NCI-H345 (cell line): ENCODE results near the gene APC2.
"Not testable (repeated sequence)": the region's sequence is repeated elsewhere in the genome, so short reads cannot be mapped to it uniquely, and the experiment has no call there.

Experiments used
- DNase-seq: peaks from one replicate; lab custom pipeline; 2025; lab: John Stamatoyannopoulos, UW

Gene APC2

GRCh38 chr19:1416014-1416841 is 33.7 kb upstream of the APC2 start:
- DNase-seq = no peak

DNA sequence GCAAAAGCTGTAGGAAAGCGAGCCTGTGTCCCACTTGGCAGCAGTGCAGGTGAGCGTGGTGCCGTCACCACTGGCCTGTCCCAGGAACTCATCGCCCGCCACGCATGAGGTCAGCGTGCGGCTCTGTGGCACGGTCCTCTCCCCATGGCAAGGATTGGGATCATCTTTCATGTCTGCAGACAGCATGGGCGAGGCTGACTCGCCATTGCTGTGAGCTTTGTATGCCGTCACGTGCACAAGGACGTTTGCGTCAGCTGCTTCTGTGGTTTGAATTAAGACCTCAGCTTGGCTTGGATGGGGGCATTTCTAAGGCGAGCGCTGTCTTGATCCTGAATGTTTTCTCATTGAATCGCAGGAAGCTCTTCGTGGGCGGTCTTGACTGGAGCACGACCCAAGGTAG is 32.8 kb upstream of the APC2 start:
- no peak for DNase-seq

DNA sequence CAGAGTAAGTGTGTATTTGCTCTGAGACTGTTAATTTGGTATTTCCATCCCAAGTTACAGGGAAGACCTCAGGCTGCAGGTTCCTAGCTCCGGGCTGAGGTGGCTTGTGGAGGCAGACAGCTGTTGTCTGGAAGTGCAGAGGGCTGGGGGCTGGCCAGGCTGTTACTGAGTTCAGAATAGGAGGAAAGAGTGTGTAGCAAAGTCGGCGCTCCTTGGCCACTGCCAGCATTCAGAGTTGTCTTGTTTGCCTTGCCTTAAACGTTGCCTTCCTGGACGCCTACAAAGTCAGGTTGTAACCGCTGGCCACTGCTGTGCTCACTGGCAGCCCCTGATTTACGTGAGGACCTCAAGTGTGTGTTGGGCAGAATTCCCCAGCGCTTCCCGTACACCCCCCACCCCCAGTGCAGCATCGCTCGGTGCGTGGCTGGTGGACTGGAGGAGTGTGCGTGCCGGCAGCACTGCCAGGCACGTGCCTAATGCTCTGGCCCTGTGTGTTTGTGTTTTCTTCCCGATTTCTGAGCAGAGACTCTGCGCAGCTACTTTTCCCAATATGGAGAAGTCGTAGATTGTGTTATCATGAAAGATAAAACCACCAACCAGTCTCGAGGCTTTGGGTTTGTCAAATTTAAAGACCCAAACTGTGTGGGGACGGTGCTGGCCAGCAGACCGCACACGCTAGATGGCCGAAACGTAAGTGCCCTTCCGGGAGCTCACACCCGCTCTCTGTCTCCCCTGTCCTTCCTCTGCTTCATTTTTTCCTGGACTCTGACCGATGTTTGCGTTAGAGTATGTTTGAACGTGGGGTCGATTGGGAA is 32.0 kb upstream of the APC2 start:
- DNase-seq = no peak

GRCh38 chr19:1418496-1418775 is 31.5 kb upstream of the APC2 start:
- DNase-seq = no peak

DNA sequence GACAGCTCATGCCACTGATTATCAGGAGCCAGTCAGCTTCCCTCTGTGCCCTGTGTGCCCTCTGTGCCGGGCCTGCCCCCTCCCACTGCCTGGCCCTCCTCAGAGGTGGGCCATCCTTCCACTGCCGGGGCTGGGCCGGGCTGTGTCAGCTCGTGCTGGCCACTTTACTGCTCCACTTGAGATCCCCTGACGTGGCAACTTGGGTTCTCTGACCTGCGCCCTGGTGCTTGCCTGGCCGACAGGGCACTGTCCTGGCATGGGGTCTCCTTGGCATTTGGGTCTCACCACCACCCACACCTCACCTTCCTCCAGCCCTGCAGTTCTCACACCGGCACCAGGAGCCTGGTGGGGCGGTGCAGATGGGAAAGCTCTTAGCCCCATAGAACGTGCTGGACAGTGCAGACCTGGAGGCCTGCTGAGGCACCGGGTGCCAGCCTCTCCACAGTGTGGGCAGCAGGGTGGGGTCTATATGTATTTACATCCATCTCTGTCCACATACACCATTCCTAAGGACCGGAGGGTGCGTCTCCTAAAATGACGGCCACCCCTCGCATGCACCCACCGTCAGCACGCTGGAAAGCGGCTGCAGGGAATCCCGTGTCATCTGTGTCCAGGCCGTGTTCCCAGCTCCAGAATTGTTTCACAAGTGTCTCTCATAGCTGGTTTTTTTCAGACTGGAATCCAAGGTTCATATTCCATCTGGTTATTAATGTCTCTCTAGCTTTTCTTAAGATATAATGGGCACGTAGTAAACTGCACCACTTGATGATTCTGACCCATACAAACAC is 30.8 kb upstream of the APC2 start:
- DNase-seq = no peak

DNA sequence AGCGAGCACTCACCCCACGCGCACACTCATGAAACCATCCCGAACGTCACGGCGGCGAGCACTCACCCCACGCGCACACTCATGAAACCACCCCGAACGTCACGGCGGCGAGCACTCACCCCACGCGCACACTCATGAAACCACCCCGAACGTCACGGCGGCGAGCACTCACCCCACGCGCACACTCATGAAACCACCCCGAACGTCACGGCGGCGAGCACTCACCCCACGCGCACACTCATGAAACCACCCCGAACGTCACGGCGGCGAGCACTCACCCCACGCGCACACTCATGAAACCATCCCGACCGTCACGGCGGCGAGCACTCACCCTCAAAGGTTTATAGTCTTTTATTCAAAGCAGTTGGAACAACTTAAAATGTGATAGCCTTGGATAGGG is 29.8 kb upstream of the APC2 start:
- not testable (repeated sequence) for DNase-seq

GRCh38 chr19:1420590-1420989 is 29.3 kb upstream of the APC2 start:
- DNase-seq = no peak

DNA sequence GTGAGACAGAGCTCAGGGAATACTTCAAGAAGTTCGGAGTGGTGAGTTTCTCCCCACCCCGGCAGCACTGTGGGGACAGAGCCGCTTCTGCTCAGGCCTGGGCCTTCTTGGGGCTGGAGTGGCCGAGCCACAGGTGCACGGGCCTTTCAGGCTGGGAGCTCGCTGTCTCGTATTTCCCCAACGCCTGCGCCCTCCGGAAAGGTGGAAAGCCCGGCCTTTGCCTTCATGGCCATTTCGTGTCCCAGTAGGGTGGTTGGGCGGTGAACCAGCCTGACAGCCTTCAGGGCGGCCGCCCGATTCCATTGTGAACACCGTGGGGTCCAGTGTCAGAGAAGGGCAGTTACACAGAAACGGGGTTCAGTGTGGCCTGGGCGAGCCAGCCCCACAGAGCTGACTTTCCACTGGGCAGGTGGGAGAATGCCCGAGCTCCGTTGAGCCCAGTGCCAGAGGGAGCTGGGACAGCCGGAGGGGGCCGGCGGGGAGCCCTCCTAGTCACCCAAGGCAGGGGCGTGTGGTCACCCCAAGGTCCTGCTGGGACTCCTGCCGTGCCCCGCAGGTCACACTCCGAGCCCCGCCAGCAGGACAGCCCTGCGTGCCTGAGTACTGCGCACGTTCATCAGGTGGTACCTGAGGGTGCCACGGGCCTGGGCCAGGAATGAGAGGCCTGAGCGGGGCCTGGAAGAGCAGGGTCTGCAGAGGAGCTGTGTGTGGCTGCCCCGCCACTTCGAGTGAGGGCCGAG is 28.5 kb upstream of the APC2 start:
- DNase-seq = no peak

- no peak for DNase-seq
These were observed 28.0 kb upstream of the APC2 start for GRCh38 chr19:1421958-1422305.

- DNase-seq = no peak
These were observed 27.6 kb upstream of the APC2 start for GRCh38 chr19:1422360-1422759.

DNA sequence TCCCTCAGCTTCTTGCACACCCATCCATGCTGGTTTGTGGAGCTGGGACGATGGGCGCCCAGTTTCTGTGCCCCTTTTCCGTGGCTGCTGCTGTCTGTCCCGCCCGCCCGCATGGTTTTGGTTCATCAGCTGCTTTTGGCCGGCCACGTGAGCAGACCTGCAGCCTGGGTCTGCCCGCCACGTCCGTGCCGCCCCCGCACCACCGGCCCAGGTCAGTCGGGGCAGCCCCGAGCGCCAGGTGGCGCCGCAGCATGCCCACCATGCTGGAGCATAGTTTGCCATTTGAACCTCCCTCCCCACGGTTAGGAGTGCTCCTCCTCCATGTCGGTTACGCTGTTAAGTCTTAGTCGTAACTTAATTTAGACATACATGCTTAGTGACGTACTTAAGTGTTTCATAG is 27.0 kb upstream of the APC2 start:
- no peak for DNase-seq

GRCh38 chr19:1423436-1424191 is 26.3 kb upstream of the APC2 start:
- no peak for DNase-seq

- no peak for DNase-seq
These were observed 25.5 kb upstream of the APC2 start for GRCh38 chr19:1424192-1424955.

GRCh38 chr19:1425102-1425837 is 24.7 kb upstream of the APC2 start:
- DNase-seq = no peak

DNA sequence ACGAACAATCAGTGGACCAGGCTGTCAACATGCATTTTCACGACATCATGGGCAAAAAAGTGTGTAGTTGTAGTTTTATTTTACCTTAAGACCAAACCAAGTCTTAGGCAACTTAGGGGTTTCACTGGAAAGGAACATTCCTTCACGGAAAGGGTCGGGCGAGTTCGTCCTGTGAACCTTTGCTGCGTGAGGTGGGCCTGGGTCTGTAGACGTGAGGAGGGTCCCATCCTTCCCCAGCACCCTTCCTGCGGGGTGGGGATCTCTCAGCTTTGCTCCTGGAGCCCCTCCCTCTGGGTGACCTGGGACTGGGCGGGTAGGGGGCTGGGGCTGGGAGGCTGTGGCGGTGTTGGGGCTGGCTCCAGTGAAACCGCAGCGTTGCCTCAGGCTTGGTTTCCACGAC is 24.0 kb upstream of the APC2 start:
- no peak for DNase-seq

DNA sequence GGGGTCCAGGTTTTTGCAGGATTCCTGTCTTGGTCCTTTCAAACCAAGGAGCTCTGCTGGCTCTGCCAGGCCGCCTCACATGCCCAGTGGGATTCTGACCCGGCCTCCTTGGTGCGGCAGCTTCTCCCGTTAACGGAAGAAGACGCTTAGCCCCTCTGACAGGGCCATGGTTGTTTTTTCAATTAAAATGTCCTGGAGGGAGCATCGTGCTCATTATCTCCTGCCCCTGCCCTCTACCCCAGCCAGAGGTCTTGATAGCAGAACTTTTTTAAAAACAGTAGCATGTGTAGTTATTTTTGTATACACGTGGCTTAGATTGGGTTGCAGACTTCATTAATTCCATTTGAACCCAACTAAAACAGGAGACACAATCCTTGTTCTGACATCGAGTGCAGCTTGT is 23.2 kb upstream of the APC2 start:
- no peak for DNase-seq

DNA sequence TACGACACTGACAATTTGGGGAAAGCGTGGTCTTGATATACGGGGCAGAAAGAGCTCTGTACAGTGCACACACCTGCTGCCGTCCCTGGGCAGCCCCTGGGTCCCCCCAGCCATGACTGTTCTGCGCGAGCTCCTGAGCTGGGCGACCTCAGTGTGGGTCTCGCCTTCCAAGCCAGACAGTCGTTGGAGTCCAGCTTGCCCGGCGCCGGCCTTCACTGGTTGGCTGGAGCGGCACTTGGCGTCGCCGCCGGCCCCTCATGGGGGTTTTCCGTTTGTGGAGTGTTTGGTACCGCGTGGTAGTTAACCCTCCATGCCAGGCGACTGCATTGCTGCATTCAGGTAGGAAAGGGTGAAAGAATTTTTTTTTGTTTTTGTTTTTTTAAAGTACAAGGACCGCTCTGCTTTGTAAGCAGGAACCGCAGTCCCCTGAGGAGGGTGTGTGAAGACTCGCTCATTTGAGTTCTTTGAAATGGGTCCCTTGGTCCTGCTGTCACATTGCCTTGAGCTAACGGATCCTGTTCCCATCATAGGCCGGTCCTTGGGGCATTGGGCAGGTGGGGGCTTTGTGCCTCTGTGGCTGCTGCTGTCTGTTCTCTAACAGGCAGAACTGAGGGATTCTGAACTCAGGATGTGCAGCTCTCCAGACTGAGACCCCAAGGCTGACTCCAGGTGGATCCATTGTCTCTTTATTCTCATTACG is 22.6 kb upstream of the APC2 start:
- no peak for DNase-seq

GRCh38 chr19:1428738-1429391 is 21.1 kb upstream of the APC2 start:
- DNase-seq = no peak

DNA sequence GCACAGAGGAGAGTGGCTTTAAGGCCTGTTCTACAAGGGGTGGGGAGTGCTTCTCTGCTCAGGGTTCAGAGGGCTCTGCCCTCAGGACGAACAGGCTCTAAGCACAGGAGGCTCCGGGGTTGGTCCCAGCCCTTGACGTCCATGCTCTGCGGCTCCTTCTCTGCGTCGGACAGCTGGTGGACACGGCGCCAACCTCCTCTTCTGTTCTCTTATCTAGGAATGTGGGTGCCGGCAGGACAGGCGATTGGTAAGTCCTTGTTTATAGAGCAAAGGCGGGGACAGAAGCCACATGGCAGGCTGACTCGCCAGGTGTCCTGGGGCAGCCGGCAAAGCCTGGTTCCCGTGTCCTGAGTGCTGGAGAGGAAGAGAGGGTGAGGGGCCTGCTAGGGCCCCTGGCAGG is 20.2 kb upstream of the APC2 start:
- DNase-seq = no peak
